Spleen (tissue), 7 donors: ENCODE measurements around the gene CNPY1.

Source experiments
- CTCF ChIP-seq, 11 experiments: fragments of 200-600 bp in 7 of 11; fragments of 450-650 bp in 4 of 11; sonication (generic) in 4 of 11; IDR thresholded peaks in 8 of 11; conservative IDR thresholded peaks in 3 of 11; 1 replicate in 7 of 11; 2 replicates in 4 of 11; pipeline versions ENCODE4 v1.4.0 to v1.8.0; 2016 to 2021; ENCODE audit warnings: antibody characterized with exemption in 11 of 11, inconsistent platforms in 4 of 11, mild to moderate bottlenecking in 1 of 11
- POLR2A ChIP-seq, 3 donors: fragments of 450-650 bp; IDR thresholded peaks; one replicate each; pipeline ENCODE4 v1.5.1; 2017; ENCODE audit warnings: antibody characterized with exemption in 3 of 3, mild to moderate bottlenecking in 1 of 3
- donor health status: DM: no; HTN: no; CAD: no; lungs with moderate emphysema.
- donor health status: DM: no; HTN: no; CAD: no.
- donor health status: DM: no; HTN: no; CAD: no.

DNA sequence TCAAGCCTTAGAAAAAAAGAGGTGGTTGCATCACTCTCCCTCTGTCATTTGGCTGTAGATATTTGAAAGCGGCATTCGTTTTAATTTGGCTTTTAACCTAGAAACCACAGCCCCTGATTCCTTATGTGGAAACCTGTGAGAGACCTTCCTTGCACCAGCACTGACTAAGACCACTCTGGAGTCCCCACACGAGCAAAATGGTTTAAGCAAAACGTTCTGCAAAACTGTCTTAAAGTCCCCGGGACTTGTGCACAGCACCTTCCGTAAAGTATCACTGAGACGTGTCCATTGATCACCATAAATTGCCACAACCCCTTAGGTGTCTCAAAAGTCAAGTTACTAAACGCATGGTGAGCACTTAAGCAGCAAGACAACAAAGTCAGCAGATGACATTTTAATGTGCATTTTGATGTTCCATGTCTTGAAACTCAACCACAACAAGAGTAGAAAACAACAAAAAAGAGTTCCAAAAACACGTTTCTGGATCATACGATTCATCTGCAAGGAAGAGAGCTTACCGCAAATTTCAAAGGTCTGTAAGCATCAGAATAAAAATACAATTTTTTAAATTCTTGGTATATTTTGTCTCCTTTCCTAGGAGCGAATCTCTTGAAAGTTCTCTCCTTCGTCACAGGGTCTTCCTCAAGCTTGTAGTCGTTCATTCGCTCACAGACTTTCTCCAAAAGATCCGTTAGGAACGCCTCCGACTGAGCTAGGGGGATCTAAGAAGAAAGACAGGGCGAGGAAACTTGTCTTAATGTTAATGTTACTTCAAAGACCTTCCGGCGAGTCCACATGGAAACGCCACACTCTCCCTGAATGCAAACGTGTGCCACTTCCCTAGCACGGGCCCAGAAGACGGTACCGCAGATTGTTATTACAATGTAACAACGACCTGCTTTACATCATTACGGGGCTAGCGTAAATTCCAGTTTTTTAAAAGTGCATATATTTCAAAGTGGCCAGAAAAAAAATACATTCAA is 37.7 kb downstream of the CNPY1 start:
- TF ChIP-seq POLR2A (IDR thresholded peaks at IDR 0.05), result no peak
- no peak for TF ChIP-seq CTCF (IDR thresholded peaks at IDR 0.05 in 8 of 11, conservative IDR thresholded peaks at IDR 0.05 in 3 of 11)
